Purkinje cell (primary cell): ENCODE measurements around the gene FIBCD1. TPM values are rescaled to one million over a fixed set of nuclear protein-coding genes. Genes with fewer than 3 reads are reported as not detected.

ENCODE experiments used
- polyA plus RNA-seq: library from polyadenylated mRNA; unstranded; fragments of >200 nt; fragmentation: Nextera tagmentation; gene quantifications from 2 replicates; pipeline ENCODE4 v1.2.1, GENCODE V29; 2014

Gene FIBCD1
- polyA plus RNA-seq: not detected in 2 replicates

DNA sequence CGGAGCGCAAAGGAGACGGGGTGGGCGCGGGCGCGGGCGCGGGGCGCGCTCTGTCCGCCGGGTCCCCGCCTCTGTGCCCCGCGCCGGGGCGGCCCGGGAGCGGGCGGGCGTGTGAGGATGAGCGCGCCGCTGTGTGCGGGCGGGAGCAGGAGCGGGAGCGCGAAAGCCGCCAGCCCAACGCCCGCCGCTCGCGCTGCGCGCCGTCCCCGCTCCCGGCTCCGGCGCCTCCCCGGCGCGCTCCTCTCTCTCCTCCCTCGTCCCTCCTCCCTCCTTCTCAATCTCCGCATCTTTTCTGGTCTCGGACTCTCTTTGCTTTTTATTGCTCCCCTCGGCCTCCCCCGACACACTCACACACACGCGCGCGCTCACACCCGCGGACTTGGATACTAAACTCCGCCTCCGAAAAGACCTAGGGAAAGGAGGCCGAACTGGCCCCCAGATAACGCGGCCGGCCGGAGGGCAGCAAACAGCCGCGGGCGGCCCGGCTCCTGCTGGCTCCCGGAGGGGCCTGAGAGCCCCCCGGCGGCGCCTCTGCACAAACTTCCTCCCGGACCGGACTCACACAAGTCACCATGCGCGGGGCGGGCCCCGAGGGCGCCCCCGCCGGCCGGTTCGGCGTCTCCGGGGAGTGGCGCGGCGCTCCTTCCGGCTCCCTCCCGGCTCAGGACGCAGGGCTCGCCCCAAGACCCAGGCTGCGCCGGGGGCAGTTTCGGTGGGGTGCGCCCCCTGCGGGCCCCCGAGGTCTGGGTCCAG, at the start of gene FIBCD1:
FIBCD1 (minus strand) TSS at position 596 of the 753 bp plus-strand sequence. CDS start 640 bp downstream, outside the sequence.

GRCh38 chr9:130896233-130897014, 42.6 kb downstream of the FIBCD1 start, which contains the start of gene QRFP:
Gene QRFP (minus strand): TSS chr9:130896812. CDS start chr9:130893838, 2,974 bp downstream.

Other genes with a start within 250 kb of the FIBCD1 start
- gene EXOSC2, start 245.5 kb downstream of the FIBCD1 start, polyA plus RNA-seq: 15.2 and 18.6 TPM in 2 replicates
- 1.0 and 3.1 TPM in 2 replicates for gene ABL1, start 104.0 kb downstream of the FIBCD1 start, polyA plus RNA-seq
- not detected in 2 replicates for gene QRFP, start 42.4 kb downstream of the FIBCD1 start, polyA plus RNA-seq
- gene LAMC3, start 69.9 kb upstream of the FIBCD1 start, polyA plus RNA-seq: not detected in 2 replicates
- 2.3 and 2.6 TPM in 2 replicates for gene AIF1L, start 157.3 kb upstream of the FIBCD1 start, polyA plus RNA-seq
- 24.0 and 30.3 TPM in 2 replicates for gene NUP214, start 186.3 kb upstream of the FIBCD1 start, polyA plus RNA-seq